IMR-90 (cell line): ENCODE measurements around the gene RASGRF1. TPM values are rescaled to one million over a fixed set of nuclear protein-coding genes. Genes with fewer than 3 reads are reported as not detected.
"Not testable (repeated sequence)": the region's sequence is repeated elsewhere in the genome, so short reads cannot be mapped to it uniquely, and the experiment has no call there.

Experiments
- ATAC-seq: fragments of 200-7000 bp; cut with Tn5 transposase; 2 replicates; pipeline ENCODE4 v1.9.1; 2020; ENCODE audit warnings: low read depth, mild to moderate bottlenecking, moderate library complexity
- BruUV-seq: library from RNA; stranded (reverse); fragments of 400-500 nt; replicated peaks from 2 replicates; lab custom pipeline; 2021; lab: Mats Ljungman, UMichigan
- CTCF ChIA-PET: fragments of 300-600 bp; formaldehyde crosslinking; extraction: SDS; loops from one replicate; lab custom pipeline; 2021; ENCODE audit warnings: antibody characterized with exemption; lab: Yijun Ruan, JAX
- POLR2A ChIA-PET: fragments of 300-600 bp; sonication (Branson Sonifier 250); formaldehyde crosslinking; loops from one replicate; lab custom pipeline; 2022; ENCODE audit warnings: antibody characterized with exemption; ENCODE audit not compliant: unreplicated experiment; lab: Charles Lee
- DNase-seq: peaks from one replicate; pipeline ENCODE4 v3.0.0; 2013
- H2AFZ ChIP-seq: replicated peaks from 2 replicates; pipeline ENCODE3; 2013; ENCODE audit warnings: low read length, mild to moderate bottlenecking; ENCODE audit not compliant: poor library complexity
- H2AK5ac ChIP-seq: 2 replicates; pipeline ENCODE4 v1.6.1; 2013; ENCODE audit warnings: low read depth, low read length, inconsistent platforms
- H2AK9ac ChIP-seq: replicated peaks from 2 replicates; pipeline ENCODE3; 2013; ENCODE audit warnings: mild to moderate bottlenecking, low read depth, low read length, moderate library complexity; ENCODE audit not compliant: poor library complexity
- H2BK120ac ChIP-seq: 2 replicates; pipeline ENCODE4 v1.6.1; 2013; ENCODE audit warnings: low read depth, low read length, inconsistent platforms
- H2BK15ac ChIP-seq: 3 replicates; pipeline ENCODE4 v1.6.1; 2013; ENCODE audit warnings: low read depth, low read length, inconsistent platforms
- H2BK20ac ChIP-seq: 2 replicates; pipeline ENCODE4 v1.6.1; 2013; ENCODE audit warnings: low read depth, mild to moderate bottlenecking, inconsistent platforms, low read length, moderate library complexity
- H2BK5ac ChIP-seq: 2 replicates; pipeline ENCODE4 v1.6.1; 2013; ENCODE audit warnings: mild to moderate bottlenecking, low read depth, low read length, inconsistent platforms; ENCODE audit not compliant: poor library complexity, severe bottlenecking
- H3K14ac ChIP-seq: replicated peaks from 2 replicates; pipeline ENCODE4 v1.6.1; 2013; ENCODE audit warnings: low read depth, low read length, inconsistent platforms
- H3K18ac ChIP-seq: 2 replicates; pipeline ENCODE4 v1.6.1; 2013; ENCODE audit warnings: low read depth, low read length, control low read depth
- H3K23ac ChIP-seq: 2 replicates; pipeline ENCODE4 v1.6.1; 2013; ENCODE audit warnings: low read depth, low read length, inconsistent platforms
- H3K27ac ChIP-seq: 2 replicates; pipeline ENCODE4 v1.5.1; 2013; ENCODE audit warnings: mild to moderate bottlenecking, control low read depth, low read length; ENCODE audit not compliant: insufficient read depth
- H3K27me3 ChIP-seq: 2 replicates; pipeline ENCODE4 v1.6.1; 2013; ENCODE audit warnings: low read length; ENCODE audit not compliant: control insufficient read depth, insufficient read depth
- H3K36me3 ChIP-seq: 2 replicates; pipeline ENCODE4 v1.6.1; 2013; ENCODE audit warnings: low read length, mixed read lengths; ENCODE audit not compliant: control insufficient read depth, insufficient read depth
- H3K4ac ChIP-seq: 2 replicates; pipeline ENCODE4 v1.6.1; 2013; ENCODE audit warnings: low read depth, low read length, inconsistent platforms
- H3K4me1 ChIP-seq: 2 replicates; pipeline ENCODE4 v1.6.1; 2013; ENCODE audit warnings: low read length, mixed read lengths; ENCODE audit not compliant: control insufficient read depth, insufficient read depth
- H3K4me2 ChIP-seq: 2 replicates; pipeline ENCODE4 v1.6.1; 2013; ENCODE audit warnings: low read depth, mild to moderate bottlenecking, control low read depth, low read length, moderate library complexity
- H3K4me3 ChIP-seq: 2 replicates; pipeline ENCODE4 v1.5.1; 2013; ENCODE audit warnings: low read depth, mild to moderate bottlenecking, control low read depth, low read length, moderate library complexity; ENCODE audit not compliant: insufficient read depth
- H3K56ac ChIP-seq: 2 replicates; pipeline ENCODE4 v1.6.1; 2013; ENCODE audit warnings: low read length, inconsistent platforms; ENCODE audit not compliant: insufficient read depth; ENCODE audit errors: extremely low read depth
- H3K79me1 ChIP-seq, 2 experiments: 2 replicates each; pipeline ENCODE4 v1.6.1; 2013; ENCODE audit warnings: low read length in 2 of 2, inconsistent platforms in 1 of 2, low read depth in 1 of 2
- H3K9ac ChIP-seq: 2 replicates; pipeline ENCODE4 v1.6.1; 2013; ENCODE audit warnings: low read depth, low read length, control low read depth
- H3K9me1 ChIP-seq: 2 replicates; pipeline ENCODE4 v1.6.1; 2013; ENCODE audit warnings: low read length, inconsistent platforms; ENCODE audit not compliant: insufficient read depth
- H3K9me3 ChIP-seq: 2 replicates; pipeline ENCODE4 v1.6.1; 2013; ENCODE audit warnings: low read length; ENCODE audit not compliant: control insufficient read depth, insufficient read depth
- H4K20me1 ChIP-seq: 2 replicates; pipeline ENCODE4 v1.6.1; 2013; ENCODE audit warnings: low read length, inconsistent platforms; ENCODE audit not compliant: insufficient read depth
- H4K5ac ChIP-seq: 2 replicates; pipeline ENCODE4 v1.6.1; 2013; ENCODE audit warnings: mild to moderate bottlenecking, low read depth, low read length, control low read depth
- H4K8ac ChIP-seq, 2 experiments: 2 replicates each; pipeline ENCODE4 v1.6.1; 2013; ENCODE audit warnings: low read depth in 2 of 2, low read length in 2 of 2, control low read depth in 1 of 2, inconsistent platforms in 1 of 2
- H4K91ac ChIP-seq: 2 replicates; pipeline ENCODE4 v1.6.1; 2013; ENCODE audit warnings: low read depth, low read length, inconsistent platforms; ENCODE audit not compliant: insufficient read depth
- CEBPB ChIP-seq: IDR thresholded peaks from 2 replicates; pipeline ENCODE4 v1.6.1; 2012; ENCODE audit warnings: low read depth, low read length, improper control_type of control experiment
- WGBS, 2 experiments: methylation state at CpG; one replicate each; pipeline versions ENCODE4 v1.1.5 to v1.1.7; 2013; ENCODE audit warnings: missing lambda C conversion rate in 2 of 2; ENCODE audit not compliant: insufficient read length in 1 of 2; ENCODE audit errors: extremely low coverage in 2 of 2; 5-methylcytosine and 5-hydroxymethylcytosine counted together
- dilution Hi-C: fragments of 300-500 bp; cut with HindIII; formaldehyde crosslinking; loops from one replicate; pipeline ENCODE4 v1.14.3; 2018; ENCODE audit warnings: low sequenced_read_pairs; ENCODE audit not compliant: unreplicated experiment
- in situ Hi-C: fragments of 300-500 bp; cut with MboI; formaldehyde crosslinking; loops from 3 replicates; pipeline ENCODE4 v1.14.3; 2019; ENCODE audit warnings: low sequenced_read_pairs, inconsistent platforms, mixed read lengths
- intact Hi-C: fragments of 100-400 bp; cut with micrococcal nuclease; formaldehyde crosslinking; loops from 2 replicates; pipeline ENCODE4 v1.10.0; 2022
- polyA plus RNA-seq, 3 experiments: library from polyadenylated mRNA; depleted of rRNA; stranded (reverse); fragments of >200 nt; gene quantifications; 2 replicates each; pipeline ENCODE4 v1.2.3, GENCODE V29; 2012; ENCODE audit warnings: low replicate concordance in 1 of 3
- total RNA-seq: library from RNA; depleted of rRNA; stranded (reverse); fragments of >200 nt; gene quantifications from 2 replicates; pipeline ENCODE4 v1.2.3, GENCODE V29; 2012

Gene RASGRF1
- total and polyA plus RNA-seq, 2 of the 4 experiments (the other 2 are of a cell fraction), result under 0.01 to 0.15 TPM

DNA sequence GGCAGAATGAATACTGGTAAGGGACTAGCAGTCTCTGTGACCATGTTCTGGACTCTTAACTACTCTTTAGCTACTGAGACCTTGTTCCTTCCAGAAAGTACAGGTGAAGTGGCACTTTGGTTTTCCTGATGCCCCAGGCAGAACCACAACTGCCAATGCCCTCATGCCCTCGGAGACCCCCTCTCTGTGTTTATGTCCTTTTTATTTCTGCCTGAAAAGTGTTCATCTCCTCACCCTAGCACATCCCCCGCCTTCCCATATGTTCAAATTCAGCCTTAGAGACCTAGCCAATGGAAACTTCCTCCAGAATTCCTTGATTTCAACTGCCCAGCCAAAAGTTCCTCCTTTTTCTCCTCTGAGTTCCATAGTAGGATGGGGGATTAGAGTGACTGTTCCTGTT, 23.3 kb upstream of the RASGRF1 start:
- TF ChIP-seq CEBPB, result no peak
- H3K27me3 ChIP-seq, result peaks cover 4% of the 10 kb centered on the region; the same call in 1 of the 2 replicates
- H4K8ac ChIP-seq, result no peak overlapping the region
- H2BK5ac ChIP-seq, result no peak overlapping the region
- no peak overlapping the region for H3K4me3 ChIP-seq
- no peak overlapping the region for H2AK5ac ChIP-seq
- H3K79me1 ChIP-seq, result no peaks in the 10 kb centered on the region
- no peak overlapping the region for H3K23ac ChIP-seq
- H3K14ac ChIP-seq, result no peak overlapping the region
- H3K18ac ChIP-seq, result no peak overlapping the region
- in situ Hi-C loops (no loop called here), dilution Hi-C loops (no loop called here), intact Hi-C loops (no loop called here)
- no peak overlapping the region for H3K27ac ChIP-seq
- no peak overlapping the region for H4K91ac ChIP-seq
- BruUV-seq, result no TSS peak
- H2AFZ ChIP-seq, result no peak overlapping the region
- H2BK120ac ChIP-seq, result no peak overlapping the region
- no peaks in the 10 kb centered on the region for H3K36me3 ChIP-seq
- no peak overlapping the region for H3K4me2 ChIP-seq
- no peak for DNase-seq
- no peak overlapping the region for H3K4ac ChIP-seq
- H3K9me3 ChIP-seq, result no peaks in the 10 kb centered on the region
- H3K4me1 ChIP-seq, result no peaks in the 10 kb centered on the region
- H3K9ac ChIP-seq, result no peak overlapping the region
- no peaks in the 10 kb centered on the region for H3K9me1 ChIP-seq
- H4K5ac ChIP-seq, result no peak overlapping the region
- CTCF ChIA-PET, result no interaction called here
- POLR2A ChIA-PET, result no interaction called here
- H3K56ac ChIP-seq, result no peak overlapping the region
- H2AK9ac ChIP-seq, result no peak overlapping the region
- WGBS, 2 experiments, result 0% methylated on average over 1 of the region's 2 CpGs; no CpG with 5 or more reads in 1 of the 2 experiments
- H2BK20ac ChIP-seq, result no peak overlapping the region
- no peaks in the 10 kb centered on the region for H4K20me1 ChIP-seq
- H2BK15ac ChIP-seq, result no peak overlapping the region
- no peak for ATAC-seq

- H4K5ac ChIP-seq, H3K9me3 ChIP-seq, H3K4me1 ChIP-seq, H4K8ac ChIP-seq, H4K91ac ChIP-seq, H2BK5ac ChIP-seq, POLR2A ChIA-PET, H3K56ac ChIP-seq, H2AK9ac ChIP-seq, H3K18ac ChIP-seq, H2BK20ac ChIP-seq, H4K20me1 ChIP-seq, in situ Hi-C loops, DNase-seq, CTCF ChIA-PET, H3K79me1 ChIP-seq, H2BK120ac ChIP-seq, H3K9me1 ChIP-seq, H3K9ac ChIP-seq, intact Hi-C loops, H3K27me3 ChIP-seq, ATAC-seq, H3K36me3 ChIP-seq, H2AFZ ChIP-seq, H2BK15ac ChIP-seq, H3K14ac ChIP-seq, H3K4me3 ChIP-seq, H3K4me2 ChIP-seq, BruUV-seq, dilution Hi-C loops, H2AK5ac ChIP-seq, H3K23ac ChIP-seq, H3K4ac ChIP-seq, H3K27ac ChIP-seq: not testable (repeated sequence)
These were observed 20.8 kb upstream of the RASGRF1 start for GRCh38 chr15:79111404-79111803.
